ENCODE measurements around the gene NBPF20.
"Not testable (repeated sequence)": the region's sequence is repeated elsewhere in the genome, so short reads cannot be mapped to it uniquely, and the experiment has no call there.

DNA sequence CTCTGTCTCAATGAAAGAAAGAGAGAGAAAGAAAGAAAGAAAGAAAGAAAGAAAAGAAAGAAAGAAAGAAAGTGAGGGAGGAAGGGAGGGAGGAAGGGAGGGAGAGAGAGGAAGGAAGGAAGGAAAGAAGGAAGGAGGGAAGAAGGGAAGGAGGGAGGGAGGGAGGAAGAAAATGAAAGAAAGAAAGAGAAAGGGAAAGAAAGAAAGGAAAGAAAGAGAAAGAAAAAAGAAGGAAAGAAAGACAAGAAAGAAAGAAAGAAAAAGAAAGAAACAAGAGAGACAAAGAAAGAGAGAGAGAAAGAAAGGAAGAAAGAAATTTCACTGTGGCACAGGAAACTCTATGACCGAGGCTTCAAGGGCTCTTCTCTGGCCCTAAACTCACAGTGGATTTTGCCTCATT is 33.7 kb upstream of the NBPF20 start:
- TF ChIP-seq, protein P1, sequence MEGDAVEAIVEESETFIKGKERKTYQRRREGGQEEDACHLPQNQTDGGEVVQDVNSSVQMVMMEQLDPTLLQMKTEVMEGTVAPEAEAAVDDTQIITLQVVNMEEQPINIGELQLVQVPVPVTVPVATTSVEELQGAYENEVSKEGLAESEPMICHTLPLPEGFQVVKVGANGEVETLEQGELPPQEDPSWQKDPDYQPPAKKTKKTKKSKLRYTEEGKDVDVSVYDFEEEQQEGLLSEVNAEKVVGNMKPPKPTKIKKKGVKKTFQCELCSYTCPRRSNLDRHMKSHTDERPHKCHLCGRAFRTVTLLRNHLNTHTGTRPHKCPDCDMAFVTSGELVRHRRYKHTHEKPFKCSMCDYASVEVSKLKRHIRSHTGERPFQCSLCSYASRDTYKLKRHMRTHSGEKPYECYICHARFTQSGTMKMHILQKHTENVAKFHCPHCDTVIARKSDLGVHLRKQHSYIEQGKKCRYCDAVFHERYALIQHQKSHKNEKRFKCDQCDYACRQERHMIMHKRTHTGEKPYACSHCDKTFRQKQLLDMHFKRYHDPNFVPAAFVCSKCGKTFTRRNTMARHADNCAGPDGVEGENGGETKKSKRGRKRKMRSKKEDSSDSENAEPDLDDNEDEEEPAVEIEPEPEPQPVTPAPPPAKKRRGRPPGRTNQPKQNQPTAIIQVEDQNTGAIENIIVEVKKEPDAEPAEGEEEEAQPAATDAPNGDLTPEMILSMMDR (IDR thresholded peaks at IDR 0.05; ENCODE audit: control extremely low read depth in 1 of 3, insufficient read depth in 1 of 3, low read depth in 1 of 3, low read length in 3 of 3) = not testable (repeated sequence)
- not testable (repeated sequence) for TF ChIP-seq RAD21 (IDR thresholded peaks at IDR 0.05 in 1 of 2, conservative IDR thresholded peaks at IDR 0.05 in 1 of 2; ENCODE audit: low read depth in 2 of 2, low read length in 2 of 2); EP300 (IDR thresholded peaks at IDR 0.05; ENCODE audit: borderline replicate concordance in 1 of 2, low read depth in 2 of 2, low read length in 2 of 2); RFX5 (IDR thresholded peaks at IDR 0.05; ENCODE audit: borderline replicate concordance, low read depth, low read length); SP2 (IDR thresholded peaks at IDR 0.05; ENCODE audit: low read length)
